NCI-H187 treated with DMSO at 0.1 percent for 48 hours (cell line): ENCODE measurements around the gene AQP12B.

Experiments used
- DNase-seq: peaks from one replicate; lab custom pipeline; 2025; lab: John Stamatoyannopoulos, UW

AQP12B gene

GRCh38 chr2:240647503-240648154, 35.1 kb downstream of the AQP12B start:
- no peak for DNase-seq

GRCh38 chr2:240646900-240647502, 35.7 kb downstream of the AQP12B start:
- DNase-seq: no peak

DNA sequence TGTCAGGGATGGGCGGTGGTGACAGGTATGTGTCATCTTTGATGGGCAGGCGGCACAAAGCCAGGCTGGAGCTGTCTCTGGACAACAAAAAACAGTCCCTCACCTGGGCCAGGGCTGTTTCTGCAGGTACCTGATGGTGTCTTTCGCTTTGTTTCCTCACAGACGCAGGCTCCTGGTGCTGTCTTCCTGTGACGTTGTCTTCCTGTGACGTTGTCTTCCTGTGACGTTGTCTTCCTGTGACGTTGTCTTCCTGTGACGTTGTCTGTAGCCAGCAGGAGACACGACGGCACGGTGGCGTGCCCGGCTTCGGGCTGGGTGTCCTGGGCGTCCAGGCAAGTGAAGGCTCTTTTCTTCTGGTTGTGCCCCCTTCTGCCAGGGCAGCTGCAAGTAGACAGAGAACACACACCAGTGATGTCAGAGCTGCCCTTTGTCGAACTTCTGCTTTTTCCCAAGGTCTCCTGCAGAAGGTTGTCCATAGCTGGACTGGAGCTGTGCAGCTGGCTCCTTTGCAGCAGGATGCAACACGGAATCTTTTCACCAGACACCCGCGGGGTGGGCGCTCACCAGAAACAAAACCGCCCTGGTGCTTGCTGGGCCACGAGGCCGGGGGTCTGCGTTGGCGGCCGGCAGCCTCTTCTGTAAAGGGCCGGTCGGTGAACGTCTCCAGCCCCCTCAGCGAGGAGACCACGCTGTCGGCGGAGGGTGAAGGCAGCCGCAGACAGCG, 36.3 kb downstream of the AQP12B start:
- no peak for DNase-seq

- no peak for DNase-seq
Measured at GRCh38 chr2:240645801-240646175, 36.9 kb downstream of the AQP12B start.

DNA sequence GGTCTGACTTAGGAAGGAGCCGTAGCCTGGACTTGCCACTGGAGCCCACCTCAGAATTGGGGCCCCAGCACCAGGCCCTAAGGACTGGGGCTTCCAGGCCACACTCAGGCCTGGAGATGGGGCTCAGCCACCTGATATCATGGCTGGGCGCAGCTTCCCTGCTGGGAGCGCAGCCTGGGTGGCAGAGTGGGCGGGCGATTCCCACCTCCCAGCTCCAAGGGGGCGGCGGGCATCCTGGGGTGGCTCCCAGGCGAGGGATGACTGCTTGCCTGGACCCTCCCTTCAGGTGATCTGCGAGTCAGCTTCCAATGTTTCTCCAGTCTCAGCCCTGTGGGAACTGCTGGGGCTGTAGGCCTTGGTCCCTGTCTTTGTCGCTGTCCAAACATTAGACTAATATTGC, 37.3 kb downstream of the AQP12B start:
- DNase-seq: no peak

- no peak for DNase-seq
Measured at GRCh38 chr2:240644859-240645301, 37.8 kb downstream of the AQP12B start.

DNA sequence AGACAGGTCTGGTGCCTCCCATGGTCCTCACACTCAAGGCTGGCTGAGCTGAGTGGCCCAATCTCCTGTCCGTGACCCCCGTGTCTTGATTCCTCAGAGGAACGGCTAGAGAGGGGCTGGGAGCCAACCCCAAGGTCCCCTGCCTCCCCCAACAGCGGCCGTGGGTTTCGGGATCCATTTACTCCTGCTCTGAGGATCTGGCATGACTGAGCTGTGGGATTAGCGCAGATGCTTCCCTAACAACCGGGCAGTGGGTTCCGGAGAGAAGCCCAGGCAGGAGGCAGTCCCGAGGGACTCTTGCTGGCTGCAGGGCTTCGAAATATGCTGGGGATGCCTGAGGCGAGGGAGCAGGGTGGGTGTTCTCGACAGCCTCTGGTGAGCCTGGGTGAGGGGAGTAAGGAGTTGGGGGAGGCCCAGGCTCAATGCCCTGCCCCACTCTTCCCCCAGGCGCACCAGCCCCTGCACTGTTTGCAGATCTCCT, 38.5 kb downstream of the AQP12B start:
- no peak for DNase-seq

- DNase-seq: no peak
Measured at GRCh38 chr2:240643811-240644150, 38.9 kb downstream of the AQP12B start.

DNA sequence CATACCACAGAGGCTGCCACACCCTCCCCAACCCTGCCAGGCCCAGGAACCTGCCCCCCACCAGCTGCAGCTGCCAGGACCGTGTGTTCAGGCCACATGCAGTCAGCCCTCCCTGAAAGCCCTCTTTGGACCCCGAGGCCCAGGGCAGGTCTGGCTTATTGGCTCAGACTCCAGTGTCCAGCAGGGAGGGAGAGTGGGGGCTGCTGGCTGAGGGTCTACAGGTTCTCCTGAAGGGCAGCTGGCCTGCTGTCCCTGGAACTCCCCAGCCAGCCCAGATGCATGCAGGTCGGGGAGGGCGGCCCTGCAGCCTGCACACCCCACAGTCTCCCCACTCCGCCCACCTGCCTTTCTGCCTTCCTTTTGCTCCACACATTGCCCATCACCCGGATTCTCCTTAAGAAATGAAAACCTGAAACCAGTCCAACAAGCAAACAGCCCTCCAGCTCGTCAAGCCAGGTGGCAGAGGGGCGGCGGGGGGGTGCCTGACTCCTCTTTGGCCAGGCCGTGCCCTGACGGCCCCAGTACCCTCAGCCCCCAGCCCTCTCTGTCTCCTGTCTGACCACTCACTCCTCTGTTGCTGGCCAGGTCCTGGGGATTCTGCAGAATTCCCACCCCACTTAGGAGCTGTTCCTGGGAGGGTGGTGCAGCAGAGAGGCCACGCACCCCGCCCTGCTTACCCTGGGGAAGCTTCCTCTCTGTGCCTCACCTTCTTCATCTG, 39.4 kb downstream of the AQP12B start:
- no peak for DNase-seq

GRCh38 chr2:240642806-240643092, 39.9 kb downstream of the AQP12B start:
- no peak for DNase-seq

DNA sequence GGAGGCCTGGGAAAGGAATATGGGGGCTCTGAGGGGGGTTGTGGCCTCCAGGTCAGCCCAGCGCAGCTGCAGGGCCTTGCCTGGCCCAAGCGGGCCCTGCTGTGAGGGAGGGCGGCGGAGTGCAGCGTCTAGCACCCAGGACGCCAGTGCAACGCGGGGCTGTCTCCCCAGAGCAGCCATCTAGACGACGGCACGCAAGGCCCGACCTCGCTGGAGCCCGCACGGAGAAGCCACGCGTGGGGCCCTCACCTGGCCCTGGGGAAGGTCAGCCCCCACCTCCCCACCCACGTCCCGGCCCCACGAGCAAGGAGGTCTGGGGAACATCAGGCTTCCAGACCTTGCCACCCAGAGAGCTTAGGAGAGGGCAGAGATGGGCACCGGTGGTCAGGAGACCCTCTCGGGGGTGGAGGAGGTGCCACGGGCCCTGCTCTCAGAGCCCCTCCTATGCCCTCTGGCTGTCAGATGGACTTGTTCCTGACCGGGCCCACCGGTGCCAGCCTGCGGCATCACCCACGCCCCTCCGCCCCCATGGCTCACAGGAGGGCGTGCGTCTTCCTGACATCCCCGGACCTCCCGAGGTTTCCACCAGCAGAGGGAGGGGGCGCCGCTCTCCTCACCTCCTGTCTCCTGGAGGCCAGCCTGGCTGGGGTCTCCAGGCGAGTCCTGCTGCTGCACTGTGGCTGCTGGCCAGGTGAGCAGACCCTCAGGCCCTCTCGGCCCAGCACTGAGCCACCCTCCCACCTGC, 40.5 kb downstream of the AQP12B start:
- DNase-seq: no peak

GRCh38 chr2:240640939-240641338, 41.7 kb downstream of the AQP12B start:
- no peak for DNase-seq

DNA sequence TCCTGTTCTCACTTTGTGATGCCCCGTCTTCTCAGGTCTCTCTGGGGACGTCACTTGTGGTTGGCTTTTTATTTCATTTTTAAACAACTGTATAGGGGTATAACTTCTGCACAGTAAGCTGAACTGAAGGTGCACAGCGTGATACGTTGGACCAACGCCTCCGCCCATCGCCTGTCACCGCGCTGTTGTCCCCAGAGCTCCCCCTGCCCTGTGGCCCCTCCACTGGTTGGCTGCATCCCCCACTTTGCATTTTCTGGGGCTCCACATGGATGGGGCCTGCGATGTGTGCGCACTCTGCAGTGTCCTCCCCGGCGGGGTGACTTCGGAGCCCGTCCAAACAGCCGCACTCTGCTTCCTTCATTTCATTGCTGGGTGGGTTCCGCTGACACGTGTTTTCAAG, 43.1 kb downstream of the AQP12B start:
- DNase-seq: no peak

- no peak for DNase-seq
Measured at GRCh38 chr2:240638512-240639160, 44.0 kb downstream of the AQP12B start.

DNA sequence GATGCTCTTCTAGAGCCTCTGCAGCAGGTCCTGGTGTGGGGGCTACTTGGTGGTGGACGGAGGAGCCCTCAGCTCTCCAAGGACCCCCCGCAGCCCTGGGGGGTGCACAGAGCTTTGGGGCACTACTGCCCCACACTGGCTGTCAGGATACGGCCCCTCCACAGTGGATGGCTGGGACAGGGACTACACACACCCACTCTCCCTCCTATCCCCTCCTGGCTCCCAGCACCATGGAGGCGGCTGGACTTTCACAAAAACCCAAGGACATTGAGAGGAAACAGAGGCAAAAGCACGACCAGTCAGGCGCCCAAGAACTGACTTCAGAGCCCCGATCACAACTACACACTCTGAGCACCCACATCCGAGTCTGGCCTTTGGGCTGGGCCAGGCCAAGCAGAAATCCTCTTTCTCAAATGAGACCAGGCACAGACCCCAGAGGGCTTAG, 44.8 kb downstream of the AQP12B start:
- no peak for DNase-seq

DNA sequence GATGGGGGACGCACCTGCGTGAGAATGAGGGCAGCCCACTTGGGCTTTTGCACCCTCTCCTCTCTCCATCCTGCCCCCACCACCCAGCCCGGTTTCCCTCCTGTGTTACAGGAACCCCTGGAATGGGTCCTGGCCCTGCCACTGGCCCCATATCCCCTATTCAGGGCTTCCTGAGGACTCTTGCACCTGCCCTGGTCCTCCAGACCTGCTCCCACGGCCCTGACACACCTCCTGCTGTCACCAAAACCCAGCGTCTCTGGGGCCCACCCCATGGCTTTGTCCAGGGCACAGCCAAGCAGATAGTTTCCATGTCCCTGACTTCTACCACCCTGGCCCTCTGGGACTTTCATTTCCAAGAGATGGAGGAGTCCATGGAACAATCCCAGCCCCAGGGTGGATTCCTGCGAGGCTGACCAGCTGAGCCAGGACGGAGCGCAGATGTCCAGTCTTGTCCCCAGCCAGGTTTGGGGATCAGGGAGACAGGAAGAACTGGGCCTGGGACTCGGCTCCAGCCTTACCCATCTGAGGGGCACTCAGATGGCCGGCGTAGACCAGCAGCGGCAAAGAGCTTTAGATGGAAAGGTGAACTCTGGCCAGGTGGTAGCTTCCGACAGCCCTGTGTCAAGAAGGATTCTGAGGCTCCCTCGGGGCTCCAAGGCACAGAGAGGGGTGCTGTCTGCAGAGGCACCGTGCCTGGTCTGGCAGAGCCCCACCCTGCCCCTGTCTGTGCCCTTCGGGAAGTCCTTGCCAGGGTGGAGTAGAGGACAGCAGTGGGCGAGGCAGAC, 45.4 kb downstream of the AQP12B start:
- no peak for DNase-seq

DNA sequence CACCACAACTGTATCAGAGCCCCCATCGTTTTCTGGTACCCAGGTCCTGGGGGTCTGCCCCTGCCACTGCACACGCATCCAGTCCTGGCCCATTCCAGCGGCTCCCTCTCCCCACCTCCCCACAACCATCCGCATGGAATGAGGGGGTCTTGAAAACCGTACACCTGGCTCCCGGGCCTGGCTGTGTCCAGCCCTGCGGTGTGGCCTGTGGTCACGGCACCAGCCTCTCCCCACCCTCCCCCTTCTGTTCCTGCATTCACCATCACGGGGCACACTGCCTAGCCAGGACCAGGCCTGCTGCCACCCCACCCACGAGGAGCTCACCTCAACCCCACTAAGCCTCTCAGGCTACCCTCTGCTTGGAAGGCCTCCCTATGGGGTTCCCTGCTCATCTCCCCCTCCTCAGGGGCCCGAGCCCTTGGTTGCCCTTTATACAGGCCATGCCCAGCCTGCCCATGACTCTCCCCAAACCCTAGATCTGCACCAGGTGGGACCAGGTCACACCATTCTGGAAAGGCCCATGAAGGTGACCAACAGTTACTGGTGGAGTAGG, 46.0 kb downstream of the AQP12B start:
- no peak for DNase-seq

GRCh38 chr2:240635998-240636547, 46.6 kb downstream of the AQP12B start:
- no peak for DNase-seq

GRCh38 chr2:240635121-240635997, 47.3 kb downstream of the AQP12B start:
- DNase-seq: no peak
